ENCODE data around the gene CHD2.

CHD2 gene

DNA sequence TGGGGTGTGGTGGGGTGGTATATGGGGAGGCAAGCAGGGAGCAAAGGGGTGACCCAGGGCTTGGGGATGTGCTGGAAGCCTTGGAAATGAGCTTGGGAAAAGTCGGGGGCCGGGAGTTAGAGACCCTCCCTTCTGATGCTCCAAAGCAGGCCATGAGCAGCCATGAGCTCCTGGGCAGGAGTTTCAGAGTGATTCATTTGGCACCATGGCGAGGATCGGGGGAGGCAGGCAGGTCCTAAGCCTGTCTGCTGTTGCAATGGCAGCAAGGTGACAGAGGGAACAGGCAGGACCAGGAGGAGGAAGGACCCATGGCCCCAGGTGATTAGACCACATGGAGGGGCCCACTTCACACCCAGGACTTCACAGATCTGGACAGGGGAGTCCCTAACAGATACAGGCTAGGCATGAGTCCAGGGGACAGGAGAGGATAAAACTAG is 167.5 kb downstream of the CHD2 start:
- DNase-seq (ENCODE audit: low read depth, low spot score), result no peak

DNA sequence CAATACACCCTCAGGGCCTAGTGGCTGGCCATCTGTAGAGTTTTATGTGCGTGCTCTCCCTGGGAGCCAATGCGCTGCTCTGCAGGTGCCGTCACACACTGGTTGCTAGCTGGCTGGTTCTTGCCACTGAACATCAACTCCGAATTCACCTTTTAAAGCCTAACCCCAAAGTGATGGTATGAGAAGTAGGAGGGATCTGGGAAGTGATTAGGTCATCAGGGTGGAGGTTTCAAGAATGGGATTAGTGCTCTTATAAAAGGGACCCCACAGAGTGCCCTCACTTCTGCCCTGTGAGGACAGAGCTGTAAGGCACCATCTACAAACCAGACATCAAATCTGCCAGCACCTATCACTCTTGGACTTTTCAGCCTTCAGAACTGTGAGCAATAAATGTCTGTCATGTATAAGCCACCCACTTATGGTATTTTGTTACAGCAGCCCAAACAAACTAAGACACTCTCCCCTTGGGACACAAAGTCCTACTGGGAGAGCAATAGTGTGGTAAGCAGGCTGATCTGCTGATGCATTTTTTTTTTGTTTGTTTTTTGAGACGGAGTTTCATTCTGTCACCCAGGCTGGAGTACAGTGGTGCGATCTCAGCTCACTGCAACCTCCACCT is 168.6 kb downstream of the CHD2 start:
- no peak for DNase-seq (ENCODE audit: low read depth, low spot score)

DNA sequence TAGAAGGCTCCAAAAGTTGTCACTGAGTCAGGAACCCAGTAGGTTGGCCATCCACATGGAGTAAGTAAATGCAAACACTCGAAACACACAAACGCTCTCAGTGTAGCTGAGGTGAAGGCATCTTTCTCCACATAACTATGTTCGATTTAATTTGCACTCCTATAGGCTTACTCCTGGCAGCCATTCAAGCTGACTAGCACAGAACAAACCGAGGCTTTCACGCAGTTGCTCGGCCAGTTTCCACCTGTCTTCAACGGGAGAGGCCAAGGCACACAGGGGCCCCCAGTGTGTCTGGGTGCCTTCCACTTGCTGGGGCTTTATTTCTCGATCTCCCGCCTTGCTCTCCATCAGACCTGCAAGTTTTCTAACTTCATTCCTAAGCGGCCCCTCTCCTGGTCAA is 170.0 kb downstream of the CHD2 start:
- no peak for DNase-seq (ENCODE audit: low read depth, low spot score)

DNA sequence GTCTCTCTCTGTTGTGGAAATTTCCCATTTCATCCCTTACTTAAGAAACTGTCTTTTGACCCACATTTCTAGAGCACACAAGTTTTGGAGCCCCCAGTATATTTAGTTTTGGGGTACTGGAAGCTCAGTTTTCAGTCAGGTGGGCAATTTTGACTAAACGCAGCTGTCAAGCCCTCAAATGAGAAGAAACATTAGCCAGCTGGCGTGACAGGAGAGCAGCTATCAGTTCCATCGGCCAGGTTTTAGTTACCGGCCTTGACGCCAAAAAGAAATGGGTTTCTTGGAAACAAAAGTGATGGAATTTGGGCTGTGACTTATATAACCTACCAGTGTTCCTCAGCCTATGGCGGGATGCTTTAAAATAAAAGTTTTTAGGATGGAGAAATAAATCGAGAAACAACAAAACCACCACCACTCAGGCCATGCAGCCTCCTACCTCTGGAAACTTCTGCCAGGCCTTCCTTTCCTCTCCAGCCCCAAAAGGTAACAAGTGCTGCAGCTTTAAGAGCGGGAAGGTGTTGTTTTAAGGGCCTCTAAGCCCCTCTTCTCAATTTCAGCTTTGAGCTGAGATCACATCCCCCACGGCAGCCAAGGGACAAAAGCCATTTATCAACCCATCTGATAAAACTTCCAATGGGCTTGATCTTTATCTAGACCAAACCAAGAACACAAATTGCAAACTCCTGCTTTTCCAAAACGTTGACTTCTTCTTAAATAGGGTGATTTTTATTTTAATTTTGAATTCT is 170.6 kb downstream of the CHD2 start:
- DNase-seq (ENCODE audit: low read depth, low spot score), result no peak

DNA sequence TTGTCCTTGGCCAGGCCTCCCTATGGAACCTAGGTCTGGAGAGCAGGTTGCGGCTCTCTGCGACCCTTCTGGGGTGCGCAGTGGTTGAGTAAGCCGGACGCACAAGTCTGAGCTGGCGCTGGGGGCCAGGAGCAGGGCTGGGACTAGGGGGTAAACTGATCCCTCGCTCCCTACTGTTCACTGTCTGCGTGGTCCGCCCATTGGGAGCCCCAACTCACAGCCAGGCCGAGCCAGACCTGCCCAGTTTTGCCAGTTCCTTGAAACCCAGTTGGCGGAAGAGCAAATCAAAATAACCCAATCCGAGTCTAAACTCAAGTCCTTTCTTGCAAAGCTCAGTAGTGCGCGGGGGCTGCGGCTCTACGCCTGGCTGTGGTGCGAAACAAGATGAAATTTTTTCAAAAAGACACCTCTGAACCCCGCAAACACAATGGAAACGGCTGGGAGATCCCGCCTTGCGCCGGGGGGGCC is 171.4 kb downstream of the CHD2 start:
- no peak for DNase-seq (ENCODE audit: low read depth, low spot score)

DNA sequence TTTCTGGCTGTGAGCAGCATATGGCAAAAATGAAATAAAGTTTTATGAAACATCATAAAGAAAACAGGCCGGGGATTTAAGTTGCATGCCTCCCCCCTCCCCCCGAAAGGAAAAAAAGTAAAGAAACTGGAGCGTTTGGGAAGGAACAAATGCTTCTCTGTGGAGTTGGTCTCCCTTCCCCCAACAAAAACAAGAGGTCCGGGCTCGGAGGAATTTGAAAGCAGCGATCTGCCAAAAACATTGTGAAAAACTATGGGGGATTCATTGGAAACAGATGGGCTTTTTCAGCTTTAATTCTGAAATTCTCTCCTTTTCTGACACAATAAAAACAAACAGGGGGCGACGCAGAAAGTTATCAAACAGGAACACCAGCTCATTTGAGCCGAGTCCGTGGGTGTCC is 171.9 kb downstream of the CHD2 start:
- DNase-seq (ENCODE audit: low read depth, low spot score), result no peak

DNA sequence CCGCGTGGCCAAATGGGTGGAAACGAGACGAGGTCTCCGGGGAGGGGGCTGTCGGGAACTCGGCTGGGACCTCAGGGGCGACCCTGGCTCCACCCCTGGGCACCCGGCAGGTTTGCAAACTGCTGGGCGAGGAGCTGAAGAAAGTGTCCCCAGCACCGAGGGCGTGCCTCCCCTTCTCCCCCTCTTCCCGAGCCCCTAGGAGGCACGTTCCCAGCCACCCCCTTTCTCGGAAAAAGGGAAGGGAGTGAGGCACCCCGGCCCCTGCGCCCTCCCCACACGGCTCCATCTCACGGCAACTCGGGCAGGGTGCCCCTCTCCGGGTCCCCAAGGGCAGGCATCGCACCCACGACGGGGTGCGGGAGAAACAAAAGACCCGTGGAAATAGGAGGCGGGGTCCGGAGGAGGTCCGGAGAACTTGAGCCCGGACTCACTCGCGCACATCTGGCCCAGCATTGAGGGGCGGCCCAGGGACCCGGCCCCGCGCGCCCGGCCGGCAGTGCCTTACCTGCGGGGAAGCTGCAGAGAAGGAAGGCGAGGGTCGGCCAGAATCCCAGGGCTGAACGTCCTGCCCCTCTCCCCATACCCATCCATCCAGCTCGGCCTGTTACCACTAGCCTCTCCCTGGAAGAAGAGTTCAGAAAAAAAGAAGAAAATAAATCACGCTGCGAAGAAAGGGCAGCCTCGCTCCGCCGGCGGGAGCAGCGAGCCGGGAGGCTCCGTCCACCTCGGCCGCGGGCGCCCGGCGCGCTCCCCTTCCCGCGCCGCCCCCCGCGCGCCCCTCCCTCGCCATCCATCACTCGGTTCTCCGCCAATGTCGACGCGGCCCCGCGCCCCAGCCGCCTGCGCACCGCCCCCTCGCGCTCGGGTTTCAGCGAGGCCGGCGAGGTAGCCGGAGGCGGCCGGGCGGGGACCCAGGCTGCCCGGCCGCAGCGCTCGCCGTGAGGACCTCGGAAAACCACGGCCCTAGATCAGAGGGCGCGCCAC is 172.6 kb downstream of the CHD2 start:
- no peak for DNase-seq (ENCODE audit: low read depth, low spot score)

DNA sequence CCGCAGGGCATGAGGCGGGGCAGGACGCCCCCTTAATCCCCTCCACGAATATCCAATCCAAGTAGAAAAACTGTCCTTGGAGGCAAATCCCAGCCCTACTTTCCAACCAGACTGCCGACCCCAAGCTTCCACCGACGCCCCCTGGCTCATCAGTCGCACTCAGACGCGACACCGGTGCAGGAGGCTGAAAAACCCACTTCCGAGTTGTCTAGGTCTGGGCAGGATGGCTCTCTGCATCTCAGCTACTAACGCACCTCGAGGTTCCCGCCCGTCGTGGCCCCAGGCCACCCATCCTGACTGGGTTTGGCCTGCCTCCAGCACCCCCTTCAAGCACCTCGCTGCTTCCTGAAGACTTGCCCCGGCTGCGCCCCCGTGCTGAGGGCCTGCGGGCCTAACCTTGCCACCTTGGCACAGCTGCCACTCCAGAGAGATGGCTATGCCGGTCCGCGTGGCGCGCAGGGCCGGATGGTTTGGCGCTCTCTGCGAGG is 173.4 kb downstream of the CHD2 start:
- no peak for DNase-seq (ENCODE audit: low read depth, low spot score)

DNA sequence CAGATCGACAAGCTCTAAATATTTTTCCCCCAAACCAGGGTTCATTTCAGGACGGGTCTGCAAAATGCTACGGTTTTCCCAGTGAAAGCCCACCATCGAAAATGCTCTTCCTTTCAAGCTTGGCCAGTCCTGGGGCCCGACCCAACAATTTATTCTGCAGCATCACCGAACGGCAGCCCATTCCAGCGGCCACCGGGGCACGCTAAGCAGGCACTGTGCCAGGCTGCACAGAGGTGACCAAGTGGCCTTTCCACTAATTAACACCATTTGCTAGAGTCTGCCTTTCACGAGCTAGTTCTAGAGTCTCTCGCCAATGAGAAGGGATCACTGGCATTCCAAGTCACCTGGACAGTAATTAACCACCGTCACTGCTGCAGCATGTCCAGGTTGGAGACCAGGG is 174.5 kb downstream of the CHD2 start:
- DNase-seq (ENCODE audit: low read depth, low spot score), result no peak

DNA sequence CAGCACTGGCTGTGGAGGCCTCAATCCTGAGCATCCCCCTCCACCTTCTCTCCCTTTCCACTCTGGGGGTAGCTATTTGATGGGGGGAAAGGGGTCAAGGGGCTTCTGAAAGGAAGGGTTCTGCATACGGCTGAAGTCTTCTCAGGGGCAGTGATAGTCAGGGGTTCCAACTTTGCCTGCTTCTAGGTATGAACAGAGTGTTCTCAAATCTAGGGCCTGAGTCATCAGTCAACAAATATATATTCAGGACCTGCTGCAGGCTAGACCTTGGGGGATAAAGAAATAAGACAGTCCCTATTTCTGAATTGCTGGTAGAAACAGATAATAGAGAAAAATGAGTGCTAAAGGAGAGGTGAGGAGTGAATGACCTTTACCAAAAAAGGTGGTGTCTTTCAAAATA is 176.1 kb downstream of the CHD2 start:
- DNase-seq (ENCODE audit: low read depth, low spot score), result no peak

DNA sequence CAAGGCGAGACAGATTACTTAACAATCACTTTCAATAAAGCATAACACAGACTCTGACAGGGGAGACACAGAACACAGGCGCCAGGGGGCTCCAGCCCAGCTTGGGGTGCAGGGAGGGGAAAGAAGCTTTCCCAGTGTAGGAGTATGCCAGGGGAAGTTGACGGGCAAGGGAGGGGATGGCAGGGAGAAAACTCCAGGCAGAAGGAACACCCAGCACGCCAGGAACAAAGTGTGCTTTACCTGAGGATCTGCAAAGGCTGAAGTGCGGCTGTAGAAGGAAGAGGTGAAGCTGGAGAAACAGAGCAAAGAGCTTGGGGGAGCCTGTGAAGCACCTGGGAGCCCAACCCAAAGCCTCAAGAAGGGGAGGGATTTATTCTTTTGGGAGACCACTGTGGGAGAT is 176.8 kb downstream of the CHD2 start:
- no peak for DNase-seq (ENCODE audit: low read depth, low spot score)

All from activated CD4-positive, CD25-positive, alpha-beta regulatory T cell treated with anti-CD3 and anti-CD28 coated beads, Interleukin-2, amount 50 U/mL, for 16 hours (primary cell).